NB4 (cell line): ENCODE data around the gene FLOT1.
"Not testable (repeated sequence)": the region's sequence is repeated elsewhere in the genome, so short reads cannot be mapped to it uniquely, and the experiment has no call there.

ENCODE experiments used
- CTCF ChIP-seq: IDR thresholded peaks from one replicate; pipeline ENCODE4 v1.5.1; 2012; ENCODE audit warnings: low read depth, low read length
- MYC ChIP-seq: IDR thresholded peaks from 2 replicates; pipeline ENCODE4 v1.6.1; 2011; ENCODE audit warnings: low read depth, low read length
- POLR2A ChIP-seq: IDR thresholded peaks from 2 replicates; pipeline ENCODE4 v1.6.1; 2011; ENCODE audit warnings: mild to moderate bottlenecking; ENCODE audit not compliant: insufficient read length; ENCODE audit errors: extremely low read depth
- TF ChIP-seq, protein P1 (sequence below): IDR thresholded peaks from 2 replicates; pipeline ENCODE4 v1.6.1; 2011; ENCODE audit warnings: low read depth, low read length

- not testable (repeated sequence) for TF ChIP-seq CTCF, POLR2A, MYC
- TF ChIP-seq, protein P1, sequence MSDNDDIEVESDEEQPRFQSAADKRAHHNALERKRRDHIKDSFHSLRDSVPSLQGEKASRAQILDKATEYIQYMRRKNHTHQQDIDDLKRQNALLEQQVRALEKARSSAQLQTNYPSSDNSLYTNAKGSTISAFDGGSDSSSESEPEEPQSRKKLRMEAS: not testable (repeated sequence)
Observed at GRCh38 chr6:30722025-30722279, 20.5 kb downstream of the FLOT1 start.
